SK-N-SH (cell line): Measurements from ENCODE around the gene MORN5.
A peak's percentile ranks its signal among the peaks of the same experiment; 100 is the strongest.

Experiments used
- CHD2 ChIP-seq: fragments of 150-350 bp; IDR thresholded peaks from 2 replicates; pipeline ENCODE4 v1.6.1; 2018; ENCODE audit warnings: low read length; ENCODE audit not compliant: partially characterized antibody
- EZH2phosphoT487 ChIP-seq: fragments of 200-600 bp; sonication (generic); IDR thresholded peaks from 2 replicates; pipeline ENCODE4 v1.6.1; 2017; ENCODE audit warnings: low read depth, mixed run types, mild to moderate bottlenecking, antibody characterized with exemption, moderate library complexity, borderline replicate concordance
- FOXM1 ChIP-seq: IDR thresholded peaks from 2 replicates; pipeline ENCODE4 v1.4.0; 2012; ENCODE audit warnings: low read depth, mild to moderate bottlenecking
- JUND ChIP-seq: IDR thresholded peaks from 2 replicates; pipeline ENCODE4 v1.4.0; 2012
- MAX ChIP-seq: IDR thresholded peaks from 2 replicates; pipeline ENCODE4 v1.4.0; 2012; ENCODE audit warnings: low read depth
- POLR2AphosphoS5 ChIP-seq: IDR thresholded peaks from 2 replicates; pipeline ENCODE4 v1.6.1; 2012; ENCODE audit warnings: low read depth, low read length
- RAD21 ChIP-seq: IDR thresholded peaks from 2 replicates; pipeline ENCODE4 v1.6.1; 2012; ENCODE audit warnings: mild to moderate bottlenecking, low read length
- REST ChIP-seq: IDR thresholded peaks from 2 replicates; pipeline ENCODE4 v1.6.1; 2012; ENCODE audit warnings: mild to moderate bottlenecking, low read depth, low read length, moderate library complexity
- TAF1 ChIP-seq: IDR thresholded peaks from 2 replicates; pipeline ENCODE4 v1.6.1; 2012; ENCODE audit warnings: low read depth, mild to moderate bottlenecking, low read length, moderate library complexity, borderline replicate concordance
- TCF12 ChIP-seq: IDR thresholded peaks from 2 replicates; pipeline ENCODE4 v1.4.0; 2012
- USF2 ChIP-seq: fragments of 150-350 bp; IDR thresholded peaks from 2 replicates; pipeline ENCODE4 v1.6.1; 2017; ENCODE audit warnings: antibody characterized with exemption, low read length, low read depth, borderline replicate concordance
- YY1 ChIP-seq: IDR thresholded peaks from 2 replicates; pipeline ENCODE4 v1.4.0; 2012; ENCODE audit warnings: low read depth, mild to moderate bottlenecking
- TF ChIP-seq, protein P1 (sequence below): fragments of 200-600 bp; sonication (generic); IDR thresholded peaks from 2 replicates; pipeline ENCODE4 v1.6.1; 2017; ENCODE audit warnings: antibody characterized with exemption, mild to moderate bottlenecking, moderate library complexity
- TF ChIP-seq, protein P2 (sequence below): fragments of 150-350 bp; IDR thresholded peaks from 2 replicates; pipeline ENCODE4 v1.6.1; 2016; ENCODE audit warnings: mild to moderate bottlenecking, low read depth, low read length

DNA sequence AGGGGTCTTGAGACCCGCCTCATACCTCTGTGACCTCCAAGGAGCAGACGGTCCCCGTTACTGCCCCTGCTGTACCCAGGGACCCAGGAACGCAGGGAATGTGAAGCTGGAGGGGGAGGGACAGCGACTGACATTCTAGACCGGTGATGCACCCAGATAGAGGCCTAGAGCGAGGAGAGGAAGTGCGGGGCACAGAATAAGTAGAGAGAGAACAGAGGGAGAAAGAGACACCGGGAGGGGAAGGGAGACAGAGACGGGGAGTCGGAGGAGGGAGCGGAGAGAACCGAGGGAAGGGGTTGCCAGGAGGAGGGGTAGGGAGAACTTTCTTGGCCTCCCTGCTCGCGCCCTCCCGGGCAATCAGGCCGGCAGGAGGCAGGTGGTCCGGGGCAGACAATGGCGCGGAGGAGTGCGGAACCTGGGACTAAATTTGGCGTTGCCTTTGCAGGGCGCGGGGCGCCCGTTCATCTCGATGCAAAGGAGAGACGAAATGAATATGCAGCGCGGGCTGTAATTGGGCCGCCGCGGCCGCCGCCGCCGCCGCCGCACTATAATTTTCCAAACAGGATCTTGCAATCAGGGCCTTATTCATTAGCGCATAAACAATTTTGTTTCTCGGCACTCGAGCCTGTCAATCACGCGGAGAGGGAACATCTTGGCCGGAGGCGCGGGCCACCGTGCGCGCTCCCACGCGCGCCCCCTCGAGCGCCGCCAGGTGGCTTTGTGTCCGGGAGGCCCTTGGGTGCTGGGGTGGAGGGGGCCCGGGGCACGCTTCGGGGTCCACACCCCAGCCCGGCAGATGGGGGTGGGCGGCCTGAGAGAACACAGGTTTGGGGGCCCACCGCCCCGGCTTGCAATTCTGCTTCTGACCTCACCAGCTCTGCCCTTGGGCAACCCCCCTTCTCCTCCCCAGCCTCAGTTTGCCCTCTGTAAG, 33.1 kb upstream of the MORN5 start:
- TF ChIP-seq TCF12 (no peak), REST (no peak), POLR2AphosphoS5 (no peak), TAF1 (no peak), CHD2 (no peak), YY1 (no peak), JUND (no peak), FOXM1 (no peak), EZH2phosphoT487 (no peak), USF2 (no peak), RAD21 (no peak), MAX (no peak)
- TF ChIP-seq, protein P1, sequence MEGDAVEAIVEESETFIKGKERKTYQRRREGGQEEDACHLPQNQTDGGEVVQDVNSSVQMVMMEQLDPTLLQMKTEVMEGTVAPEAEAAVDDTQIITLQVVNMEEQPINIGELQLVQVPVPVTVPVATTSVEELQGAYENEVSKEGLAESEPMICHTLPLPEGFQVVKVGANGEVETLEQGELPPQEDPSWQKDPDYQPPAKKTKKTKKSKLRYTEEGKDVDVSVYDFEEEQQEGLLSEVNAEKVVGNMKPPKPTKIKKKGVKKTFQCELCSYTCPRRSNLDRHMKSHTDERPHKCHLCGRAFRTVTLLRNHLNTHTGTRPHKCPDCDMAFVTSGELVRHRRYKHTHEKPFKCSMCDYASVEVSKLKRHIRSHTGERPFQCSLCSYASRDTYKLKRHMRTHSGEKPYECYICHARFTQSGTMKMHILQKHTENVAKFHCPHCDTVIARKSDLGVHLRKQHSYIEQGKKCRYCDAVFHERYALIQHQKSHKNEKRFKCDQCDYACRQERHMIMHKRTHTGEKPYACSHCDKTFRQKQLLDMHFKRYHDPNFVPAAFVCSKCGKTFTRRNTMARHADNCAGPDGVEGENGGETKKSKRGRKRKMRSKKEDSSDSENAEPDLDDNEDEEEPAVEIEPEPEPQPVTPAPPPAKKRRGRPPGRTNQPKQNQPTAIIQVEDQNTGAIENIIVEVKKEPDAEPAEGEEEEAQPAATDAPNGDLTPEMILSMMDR = 0 out of 2 replicates have a peak, but pooled peaks have one; percentile 10
- TF ChIP-seq, protein P2, sequence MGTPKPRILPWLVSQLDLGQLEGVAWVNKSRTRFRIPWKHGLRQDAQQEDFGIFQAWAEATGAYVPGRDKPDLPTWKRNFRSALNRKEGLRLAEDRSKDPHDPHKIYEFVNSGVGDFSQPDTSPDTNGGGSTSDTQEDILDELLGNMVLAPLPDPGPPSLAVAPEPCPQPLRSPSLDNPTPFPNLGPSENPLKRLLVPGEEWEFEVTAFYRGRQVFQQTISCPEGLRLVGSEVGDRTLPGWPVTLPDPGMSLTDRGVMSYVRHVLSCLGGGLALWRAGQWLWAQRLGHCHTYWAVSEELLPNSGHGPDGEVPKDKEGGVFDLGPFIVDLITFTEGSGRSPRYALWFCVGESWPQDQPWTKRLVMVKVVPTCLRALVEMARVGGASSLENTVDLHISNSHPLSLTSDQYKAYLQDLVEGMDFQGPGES = no peak
